HG02885 (cell line): ENCODE measurements around the gene CREG2.
"Not testable (repeated sequence)": the region's sequence is repeated elsewhere in the genome, so short reads cannot be mapped to it uniquely, and the experiment has no call there.

Experiments
- ATAC-seq: cut with Tn5 transposase; IDR thresholded peaks from one replicate; pipeline ENCODE4 v1.9.1; 2021; ENCODE audit warnings: mild to moderate bottlenecking; ENCODE audit not compliant: unreplicated experiment, poor library complexity

CREG2 gene

DNA sequence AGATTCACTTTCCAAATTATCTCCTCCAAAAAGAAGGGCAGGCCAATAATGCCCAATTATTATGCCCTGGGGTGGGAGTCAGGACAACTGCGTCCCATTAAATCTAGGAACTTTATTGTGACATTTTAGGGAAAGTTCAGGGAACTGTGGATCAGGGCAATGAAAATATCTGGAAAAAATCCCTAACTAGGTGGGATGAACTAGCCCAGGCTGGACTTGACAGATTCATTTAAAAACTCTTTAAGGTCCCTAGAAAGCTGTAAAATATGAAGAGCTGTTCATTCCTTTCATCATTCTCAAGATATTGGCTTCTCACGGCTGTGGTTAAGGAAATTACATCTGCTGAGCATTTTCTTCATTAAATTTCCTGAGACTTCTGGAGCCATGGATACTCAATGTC, 8.2 kb downstream of the CREG2 start:
- no peak for ATAC-seq

DNA sequence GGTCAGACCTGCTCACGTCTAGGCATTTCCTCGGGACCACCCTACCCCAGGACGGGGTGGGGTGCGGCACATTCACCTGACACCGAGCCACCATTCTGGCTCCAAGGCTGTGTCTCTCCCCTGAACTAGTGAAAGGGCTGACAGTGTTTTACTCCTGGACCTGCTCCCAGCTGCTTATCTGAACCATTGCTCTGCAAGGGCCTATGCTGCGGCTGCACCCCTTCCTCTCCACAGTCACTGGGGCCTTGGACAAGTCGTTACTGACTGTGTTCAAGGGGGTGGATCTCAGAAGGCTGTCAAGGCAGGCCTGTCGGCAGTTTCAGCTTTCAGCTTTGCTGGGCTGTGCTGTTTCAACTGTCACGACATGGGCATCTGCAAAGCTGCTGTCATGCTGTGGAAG, 11.7 kb downstream of the CREG2 start:
- no peak for ATAC-seq

DNA sequence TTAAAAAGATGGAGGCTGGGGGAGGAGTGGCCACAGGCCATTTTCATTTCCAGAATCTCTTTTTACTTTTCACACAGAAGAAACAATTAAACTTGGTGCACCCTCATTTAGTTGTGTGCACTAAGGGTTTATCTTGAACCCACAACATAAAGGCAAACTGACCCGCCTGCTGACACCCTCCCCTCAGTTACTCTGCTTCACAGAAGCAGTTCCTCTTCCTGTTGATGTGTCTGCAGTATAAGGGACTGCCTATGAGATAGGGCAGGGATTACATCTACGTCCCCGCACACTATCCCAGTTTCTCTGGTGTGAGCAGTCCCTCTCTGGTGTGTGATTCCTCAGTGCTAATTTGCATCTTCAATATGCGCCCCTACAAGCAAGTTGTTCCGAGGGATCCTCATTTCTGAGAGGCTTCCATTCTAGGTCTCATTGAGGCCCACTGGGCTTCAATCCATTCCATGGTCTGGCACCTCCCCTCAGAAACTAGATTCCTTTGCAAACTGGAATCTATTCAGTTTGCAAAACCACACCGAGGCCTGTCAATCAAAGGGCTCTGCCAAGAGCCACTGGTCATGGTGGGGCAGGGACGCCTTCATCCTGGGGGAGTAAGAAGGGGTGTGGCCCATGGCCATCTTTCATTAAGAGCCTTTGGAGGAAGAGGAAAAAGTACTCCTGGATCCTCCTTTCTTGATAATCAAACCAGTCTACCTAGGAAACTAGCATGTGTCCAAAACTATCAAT, 12.3 kb downstream of the CREG2 start:
- no peak for ATAC-seq

DNA sequence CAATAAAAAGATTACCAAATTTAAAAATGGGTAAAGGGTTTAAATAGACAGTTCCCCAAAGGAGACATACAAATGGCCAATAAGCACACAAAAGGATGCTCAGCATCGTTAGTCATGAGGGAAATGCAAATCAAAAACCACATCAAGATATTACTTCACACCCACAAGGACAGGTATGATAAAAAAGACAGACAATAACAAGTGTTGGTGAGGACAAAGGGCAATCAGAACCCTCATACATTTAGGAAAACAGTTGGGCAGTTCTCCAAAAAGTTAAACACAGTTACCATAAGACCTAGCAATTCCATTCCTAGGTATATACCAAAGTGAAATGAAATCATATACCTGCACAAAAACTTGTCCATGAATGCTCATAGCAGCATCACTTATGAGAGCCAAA, 14.5 kb downstream of the CREG2 start:
- ATAC-seq = no peak

DNA sequence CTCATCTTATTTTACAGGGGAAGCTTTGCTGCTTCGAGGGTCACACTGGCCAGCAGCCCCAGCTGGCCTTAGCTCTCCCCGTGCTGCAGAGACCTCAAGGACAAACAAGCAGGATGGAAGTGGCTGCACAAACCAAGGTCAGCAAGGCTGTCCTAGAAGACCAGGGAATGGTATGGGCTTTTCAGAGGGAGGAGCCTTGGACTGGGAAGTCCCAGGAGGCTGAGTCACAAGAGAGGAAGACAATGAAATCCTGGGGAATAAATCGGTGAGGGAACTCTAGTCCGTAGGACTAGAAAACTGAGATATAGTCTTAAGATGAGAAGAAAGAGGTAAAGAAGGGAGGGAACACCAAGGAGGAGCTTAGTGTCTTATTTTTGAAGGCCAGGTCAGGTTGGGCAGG, 15.7 kb downstream of the CREG2 start:
- no peak for ATAC-seq

DNA sequence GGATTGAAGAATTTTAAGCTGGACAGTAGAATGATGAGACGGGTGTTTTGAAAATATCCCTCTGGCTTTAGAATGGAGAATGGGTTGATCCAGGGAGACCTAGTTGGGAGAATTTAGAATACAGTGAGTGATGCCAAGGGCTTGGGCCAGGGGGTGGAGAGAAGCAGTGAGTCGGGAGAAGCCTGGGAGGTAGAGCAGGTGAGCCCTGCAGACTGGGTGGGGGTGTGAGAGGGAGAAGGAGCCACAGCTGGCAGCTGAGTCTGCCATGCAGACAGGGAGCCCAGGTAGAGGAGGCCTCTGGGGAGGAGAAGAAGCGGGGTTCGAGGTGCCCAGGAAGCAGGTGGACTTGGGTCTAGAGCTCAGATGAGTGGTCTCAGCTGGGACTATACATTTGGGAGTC, 18.2 kb downstream of the CREG2 start:
- ATAC-seq = no peak

DNA sequence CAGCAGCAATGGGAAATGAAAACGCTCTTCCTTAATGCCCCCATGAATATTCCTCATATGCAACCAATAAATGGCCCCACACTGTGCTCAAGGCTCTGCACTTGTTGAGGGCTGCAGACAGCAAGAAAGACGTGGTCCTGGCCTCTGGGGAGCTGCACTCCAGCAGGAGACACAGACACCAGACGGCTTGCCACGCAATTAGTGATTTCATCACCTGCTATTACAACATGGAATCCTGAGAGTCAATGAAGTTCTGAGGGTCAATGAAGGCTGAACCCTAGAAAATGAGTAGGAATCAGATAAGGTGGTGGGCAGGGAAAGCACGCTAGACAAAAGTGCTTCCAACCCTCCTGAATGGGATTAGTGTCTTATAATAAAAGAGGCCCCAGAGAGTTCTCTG, 18.9 kb downstream of the CREG2 start:
- ATAC-seq = no peak

DNA sequence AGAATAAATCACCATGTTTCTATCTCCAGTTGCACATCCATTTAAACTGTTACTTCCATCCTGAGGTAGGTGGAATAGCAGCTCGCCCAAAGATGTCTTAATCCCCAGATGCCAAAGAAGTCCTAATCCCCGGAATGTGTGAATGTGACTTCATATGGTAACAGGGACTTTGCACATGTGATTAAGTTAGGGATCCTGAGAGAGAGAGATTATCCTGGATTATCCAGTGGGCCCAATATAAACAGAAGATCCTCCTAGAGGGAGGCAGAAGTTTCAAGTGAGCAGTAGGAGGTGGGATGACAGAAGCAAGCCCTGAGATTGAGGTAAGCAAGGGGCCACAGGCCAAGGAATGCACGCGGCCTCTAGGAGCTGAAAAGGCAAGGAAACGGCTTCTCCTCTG, 19.8 kb downstream of the CREG2 start:
- ATAC-seq = no peak

DNA sequence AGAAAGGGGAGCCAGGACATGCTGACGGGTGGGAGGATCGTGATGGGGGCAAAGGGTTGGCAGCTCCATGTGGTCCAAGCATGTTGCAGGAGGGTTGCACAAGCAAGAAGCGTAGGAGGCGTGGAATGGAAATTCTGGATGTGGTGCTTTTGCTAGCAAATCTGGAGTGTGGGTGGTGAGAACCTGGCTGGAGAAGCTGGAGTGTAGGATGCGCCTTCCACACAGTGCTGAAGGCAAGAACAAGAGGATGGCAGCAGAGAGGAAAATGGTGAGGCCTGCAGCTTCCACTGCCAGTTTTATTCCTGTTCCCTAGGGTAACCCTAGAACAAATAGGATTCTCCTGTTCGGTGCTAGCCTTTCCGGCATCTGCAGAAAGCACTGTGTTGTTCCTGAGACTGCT, 22.4 kb downstream of the CREG2 start:
- no peak for ATAC-seq

DNA sequence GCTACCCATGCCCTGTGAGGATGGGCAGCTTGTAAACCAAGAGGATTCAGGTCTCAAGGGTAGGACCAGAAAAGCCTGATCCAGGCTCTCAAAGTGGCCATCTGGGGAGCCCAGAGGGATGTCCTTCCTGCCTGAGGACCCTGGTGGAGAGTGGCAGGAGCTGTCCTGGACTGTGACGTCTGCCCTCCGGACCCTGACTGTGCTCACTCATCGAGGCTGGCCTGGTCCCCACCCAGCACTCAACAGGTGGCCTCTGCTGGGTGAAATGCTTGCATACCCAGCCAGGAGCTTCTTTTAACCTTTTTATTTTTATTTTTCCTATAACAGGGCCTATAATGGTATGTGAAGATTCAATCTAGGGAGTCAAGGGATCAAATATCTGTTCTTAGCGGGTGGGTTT, 24.5 kb downstream of the CREG2 start:
- ATAC-seq = no peak

DNA sequence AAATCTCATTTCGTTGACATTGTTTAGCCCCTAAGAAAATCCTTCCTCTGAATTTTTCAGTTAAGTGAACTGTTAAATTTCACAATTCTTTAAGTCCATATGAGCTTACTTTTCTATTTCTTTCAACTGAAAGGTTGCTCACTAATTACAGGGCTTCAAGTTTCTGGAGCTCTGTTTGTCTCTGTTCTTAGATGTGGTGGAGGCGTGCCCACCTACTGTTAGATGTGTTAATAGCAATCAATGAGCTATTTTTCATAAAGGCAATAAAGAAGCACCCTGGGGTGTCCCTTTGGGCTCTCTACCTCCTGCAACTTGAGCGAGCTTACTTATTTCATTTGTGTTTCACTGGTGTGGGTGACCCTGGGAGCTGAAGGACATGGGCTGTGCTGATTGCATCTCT, 25.0 kb downstream of the CREG2 start:
- ATAC-seq = no peak

DNA sequence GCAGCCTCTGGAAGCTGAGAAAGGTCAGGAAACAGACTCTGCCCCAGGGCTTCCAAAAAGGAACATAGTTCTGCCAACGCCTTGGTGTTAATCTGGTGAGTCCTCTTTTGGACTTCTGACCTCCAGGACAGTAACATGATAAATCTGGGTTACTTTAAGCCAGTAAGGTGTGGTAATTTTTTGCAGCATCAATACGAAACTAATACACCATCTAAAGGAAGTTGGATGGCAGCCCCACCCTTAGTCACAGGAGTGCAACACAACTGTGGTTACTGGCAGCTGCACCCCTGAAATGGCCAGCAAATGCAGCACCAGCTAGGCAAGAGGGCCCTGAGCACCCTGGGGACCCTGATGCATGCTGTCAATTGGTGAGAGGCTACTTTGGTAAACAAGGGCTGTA, 25.8 kb downstream of the CREG2 start:
- no peak for ATAC-seq

DNA sequence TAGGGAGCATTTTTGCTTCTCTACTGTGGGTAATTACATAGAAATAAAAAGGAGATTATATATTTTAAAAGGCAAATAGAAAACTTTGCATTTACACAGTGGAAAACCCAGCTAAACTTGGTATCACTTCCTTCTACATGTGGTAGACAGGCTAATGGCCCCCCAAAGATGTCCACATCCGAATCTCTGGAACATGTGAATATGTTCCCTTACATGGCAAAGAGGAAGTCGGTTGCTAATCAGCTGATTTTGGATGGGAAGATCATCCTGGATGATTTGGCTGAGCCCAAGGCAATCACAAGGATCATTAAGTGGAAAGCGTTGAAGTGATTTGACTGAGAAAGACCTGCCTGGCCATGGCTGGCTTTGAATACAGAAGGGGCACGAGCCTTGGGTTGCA, 26.2 kb downstream of the CREG2 start:
- no peak for ATAC-seq

DNA sequence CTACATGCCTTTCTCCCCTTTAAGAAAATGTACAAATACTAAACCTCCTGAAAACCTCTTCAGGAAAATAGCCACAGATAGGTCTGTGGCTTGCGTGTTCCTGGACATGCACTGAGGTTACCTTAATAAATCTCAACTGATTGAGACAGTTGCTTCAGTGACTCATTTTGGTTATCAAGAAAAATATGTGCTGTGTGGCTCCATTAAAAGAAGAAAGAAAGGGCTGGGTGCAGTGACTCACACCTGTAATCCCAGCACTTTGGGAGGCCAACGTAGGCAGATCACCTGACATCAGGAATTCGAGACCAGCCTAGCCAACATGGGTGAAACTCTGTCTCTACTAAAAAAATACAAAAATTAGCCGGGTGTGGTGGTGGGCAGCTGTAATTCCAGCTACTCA, 27.1 kb downstream of the CREG2 start:
- no peak for ATAC-seq

DNA sequence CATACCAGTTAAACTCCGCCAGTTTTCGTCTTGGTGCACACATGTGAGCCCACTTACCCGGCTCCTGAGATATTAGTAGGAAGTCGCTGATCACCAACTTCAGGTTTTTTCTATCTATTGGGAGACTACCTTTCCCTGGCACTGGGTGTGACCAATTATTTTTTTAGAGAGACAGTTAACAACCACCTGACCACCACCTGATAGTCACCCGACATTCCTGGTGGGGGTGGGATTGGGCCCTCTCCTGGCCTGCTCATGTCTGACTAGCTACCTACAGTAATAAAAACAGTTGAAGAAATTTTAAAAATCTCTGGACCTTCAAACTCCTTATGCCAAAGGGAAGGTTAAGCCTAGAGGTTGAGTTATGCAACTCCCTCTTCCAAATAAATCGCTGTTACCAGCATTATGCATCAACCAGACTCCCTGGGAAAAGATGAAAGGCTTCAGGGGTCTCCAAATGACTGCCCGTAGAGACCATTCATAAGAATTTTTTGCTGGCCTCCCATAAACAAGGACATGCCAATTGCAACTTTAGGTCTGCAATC, 27.8 kb downstream of the CREG2 start:
- no peak for ATAC-seq

DNA sequence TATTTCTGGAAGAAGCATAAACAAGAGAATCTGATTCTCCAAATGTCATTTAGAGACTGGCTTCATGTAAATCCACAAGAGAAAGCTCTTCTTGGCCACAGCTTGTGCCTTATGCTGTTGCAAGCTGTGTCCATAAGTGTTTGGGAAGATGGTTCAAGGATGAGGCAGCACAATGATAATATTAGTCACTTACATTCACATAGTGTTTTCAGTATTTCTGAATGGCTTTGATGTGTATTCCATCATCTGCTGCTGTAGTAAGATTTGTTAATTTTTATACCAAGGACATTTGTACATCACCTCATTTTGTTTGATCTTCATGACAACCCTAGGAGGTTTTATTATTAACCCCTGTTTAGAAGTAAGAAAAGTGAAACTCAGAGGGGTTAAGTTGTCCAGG, 29.9 kb downstream of the CREG2 start:
- no peak for ATAC-seq

DNA sequence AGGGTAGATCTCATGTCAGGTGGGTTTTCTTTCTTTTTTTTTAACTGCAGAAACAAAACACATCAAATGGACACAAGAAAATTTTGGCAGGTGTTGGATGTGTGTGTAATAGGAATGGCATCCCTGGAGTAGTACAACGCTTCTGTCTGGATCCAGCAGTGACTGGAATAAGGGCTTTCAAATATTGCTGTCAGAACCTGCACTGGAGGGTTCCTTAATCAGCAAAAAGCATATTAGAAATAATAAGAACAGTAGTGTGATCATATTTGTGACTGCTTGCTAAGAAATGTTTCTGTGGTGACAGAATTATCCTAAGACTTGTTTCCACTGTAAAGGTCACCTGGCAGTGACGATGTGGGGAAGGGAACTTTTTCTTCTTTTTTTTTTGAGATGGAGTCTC, 30.8 kb downstream of the CREG2 start:
- no peak for ATAC-seq

DNA sequence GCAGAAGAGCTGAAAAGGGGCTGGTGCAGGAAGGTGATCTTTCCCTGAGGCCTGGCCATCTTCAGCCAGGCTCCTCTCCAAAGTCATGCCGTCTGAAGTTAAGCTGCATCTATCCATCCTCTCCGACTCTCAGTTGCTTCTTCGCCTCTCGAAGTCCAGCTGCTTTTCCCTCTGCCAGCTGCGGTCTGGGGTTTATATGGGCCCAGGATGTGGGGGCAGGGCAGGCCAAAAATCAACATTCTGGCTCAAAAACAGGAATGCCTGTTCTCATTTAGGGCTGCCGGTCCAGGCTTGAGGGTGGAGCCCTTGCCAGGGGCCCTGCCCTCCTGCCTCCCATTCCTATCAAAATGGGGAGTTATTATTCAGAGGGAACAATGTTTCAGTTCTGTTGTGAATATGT, 31.2 kb downstream of the CREG2 start:
- no peak for ATAC-seq

DNA sequence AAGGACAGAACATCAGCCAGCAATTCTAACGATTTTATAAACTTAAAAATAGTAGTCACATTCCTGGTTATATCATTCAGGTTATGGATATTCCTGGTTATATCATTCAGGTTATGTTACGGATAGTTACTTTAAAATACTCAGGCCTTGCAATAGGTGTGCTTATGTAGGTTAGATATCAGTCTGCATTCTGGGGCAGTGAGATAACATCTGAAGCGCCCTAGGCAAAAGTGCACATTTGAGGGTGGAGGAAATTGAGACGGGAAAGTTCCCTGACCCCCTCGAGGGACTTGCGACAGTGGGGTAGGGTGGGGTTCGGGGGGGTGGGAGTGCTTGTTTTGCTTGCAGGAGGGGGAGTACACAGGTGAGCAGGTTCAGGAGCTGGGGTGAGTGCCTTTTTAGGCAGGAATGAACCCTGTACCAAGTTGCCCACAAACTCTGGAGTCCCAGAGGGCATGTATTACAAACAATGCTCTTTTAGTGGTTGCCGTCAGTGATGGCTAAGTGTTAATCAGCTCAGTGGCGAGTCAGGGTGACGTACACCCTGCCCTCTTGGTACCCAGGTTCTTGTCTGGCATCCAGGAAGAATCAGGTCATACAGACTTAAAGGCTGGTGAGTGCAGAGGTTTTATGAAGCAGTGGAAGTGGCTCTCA, 31.8 kb downstream of the CREG2 start:
- ATAC-seq = no peak

DNA sequence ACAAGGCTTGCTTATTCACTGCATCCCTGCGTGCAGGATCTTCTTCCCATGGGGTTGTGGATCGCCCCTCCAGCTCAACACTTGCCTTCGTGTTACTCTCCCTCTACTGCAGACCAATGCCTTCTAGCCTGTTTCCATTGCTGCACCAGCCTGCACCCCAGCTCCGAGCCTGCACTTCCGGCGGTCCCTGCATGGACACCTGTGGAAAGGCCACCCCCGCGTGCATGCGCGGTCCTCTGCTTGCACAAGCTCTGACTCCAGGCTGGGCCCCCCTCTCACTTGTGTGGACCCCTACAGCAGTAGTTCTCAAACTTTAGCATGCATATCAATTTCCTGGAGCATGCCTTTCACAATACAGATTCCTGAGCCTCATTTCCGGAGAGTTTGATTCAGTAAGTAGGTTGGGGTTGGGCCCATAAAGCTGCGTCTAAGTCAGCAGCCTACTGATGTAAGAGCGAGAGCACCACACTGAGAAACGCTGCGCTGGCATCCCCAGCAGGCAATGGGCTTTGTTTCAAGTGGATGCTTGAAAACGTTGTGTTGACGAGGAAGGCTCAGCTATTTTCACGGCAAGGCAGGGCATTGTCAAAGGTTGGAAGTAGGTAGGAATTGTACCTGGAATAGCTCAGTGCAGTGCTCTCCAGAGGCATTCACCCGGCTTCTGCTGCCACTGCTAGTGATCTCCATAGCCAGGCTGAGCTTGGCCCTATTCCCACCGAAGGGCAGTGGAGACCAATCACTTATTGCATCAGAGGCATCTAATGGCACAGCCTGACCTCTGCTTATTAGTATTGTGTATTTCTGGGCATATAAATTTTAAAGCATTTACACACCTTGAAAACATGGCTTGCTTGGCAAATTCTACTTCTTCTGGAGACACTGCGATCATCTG, 32.6 kb downstream of the CREG2 start:
- no peak for ATAC-seq

DNA sequence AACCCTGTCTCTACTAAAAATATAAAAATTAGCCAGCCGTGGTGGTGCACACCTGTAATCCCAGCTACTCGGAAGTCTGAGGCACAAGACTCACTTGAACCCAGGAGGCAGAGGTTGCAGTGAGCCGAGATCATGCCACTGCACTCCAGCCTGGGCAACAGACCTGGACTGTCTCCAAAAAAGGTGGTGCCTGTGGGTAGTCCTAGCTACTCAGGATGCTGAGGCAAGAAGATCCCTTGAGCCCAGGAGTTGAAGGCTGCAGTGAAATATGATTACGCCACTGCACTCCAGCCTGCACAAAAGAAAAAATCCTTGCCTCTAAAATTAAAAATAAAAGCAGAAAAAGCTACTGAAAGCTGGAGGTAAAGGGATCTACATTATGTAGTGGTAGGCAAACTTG, 34.7 kb downstream of the CREG2 start:
- not testable (repeated sequence) for ATAC-seq
